Ascending aorta (tissue), 2 donors: ENCODE results near the gene TCF19. TPM values are rescaled to one million over a fixed set of nuclear protein-coding genes. Genes with fewer than 3 reads are reported as not detected.
A peak's percentile ranks its signal among the peaks of the same experiment; 100 is the strongest.

ENCODE experiments used
- DNase-seq, 2 donors: peaks; one replicate each; pipeline ENCODE4 v3.0.0-alpha.2; 2019; ENCODE audit warnings: low spot score in 2 of 2
- H3K27ac ChIP-seq, 2 donors: fragments of 200-600 bp; sonication (generic); one replicate each; pipeline ENCODE4 v1.5.1; 2016 to 2017; ENCODE audit warnings: mild to moderate bottlenecking in 1 of 2
- H3K27me3 ChIP-seq: fragments of 200-600 bp; sonication (generic); one replicate; pipeline ENCODE4 v1.5.1; 2017
- H3K36me3 ChIP-seq, 2 donors: fragments of 200-600 bp; sonication (generic); one replicate each; pipeline ENCODE4 v1.5.1; 2016
- H3K4me1 ChIP-seq, 2 donors: fragments of 200-600 bp; sonication (generic); one replicate each; pipeline ENCODE4 v1.5.1; 2016 to 2017; ENCODE audit warnings: mild to moderate bottlenecking in 1 of 2
- H3K4me3 ChIP-seq, 2 donors: fragments of 200-600 bp; sonication (generic); one replicate each; pipeline ENCODE4 v1.5.1; 2016 to 2017; ENCODE audit warnings: mild to moderate bottlenecking in 1 of 2
- H3K9me3 ChIP-seq, 2 donors: fragments of 200-600 bp; sonication (generic); one replicate each; pipeline ENCODE4 v1.5.1; 2016
- intact Hi-C: fragments of 100-400 bp; cut with DNase I; formaldehyde crosslinking; loops from one replicate; pipeline ENCODE4 v1.15.1; 2023
- total RNA-seq: library from RNA; depleted of rRNA; stranded (reverse); fragments of >200 nt; gene quantifications from one replicate; pipeline ENCODE4 v1.1.0, GENCODE V29; 2016
- TF ChIP-seq, protein P1 (sequence below), 3 experiments: fragments of 200-600 bp in 2 of 3; fragments of 450-650 bp in 1 of 3; sonication (generic) in 2 of 3; IDR thresholded peaks; one replicate each; pipeline ENCODE4 v1.5.1; 2016 to 2019; ENCODE audit warnings: antibody characterized with exemption in 3 of 3, mild to moderate bottlenecking in 1 of 3, moderate library complexity in 1 of 3

TCF19 gene
- total RNA-seq, 1 donor from 2014 or later: 10.3 TPM

GRCh38 chr6:31132806-31133205, 25.6 kb upstream of the TCF19 start:
- no peak overlapping the region for H3K27ac ChIP-seq
- TF ChIP-seq, protein P1, sequence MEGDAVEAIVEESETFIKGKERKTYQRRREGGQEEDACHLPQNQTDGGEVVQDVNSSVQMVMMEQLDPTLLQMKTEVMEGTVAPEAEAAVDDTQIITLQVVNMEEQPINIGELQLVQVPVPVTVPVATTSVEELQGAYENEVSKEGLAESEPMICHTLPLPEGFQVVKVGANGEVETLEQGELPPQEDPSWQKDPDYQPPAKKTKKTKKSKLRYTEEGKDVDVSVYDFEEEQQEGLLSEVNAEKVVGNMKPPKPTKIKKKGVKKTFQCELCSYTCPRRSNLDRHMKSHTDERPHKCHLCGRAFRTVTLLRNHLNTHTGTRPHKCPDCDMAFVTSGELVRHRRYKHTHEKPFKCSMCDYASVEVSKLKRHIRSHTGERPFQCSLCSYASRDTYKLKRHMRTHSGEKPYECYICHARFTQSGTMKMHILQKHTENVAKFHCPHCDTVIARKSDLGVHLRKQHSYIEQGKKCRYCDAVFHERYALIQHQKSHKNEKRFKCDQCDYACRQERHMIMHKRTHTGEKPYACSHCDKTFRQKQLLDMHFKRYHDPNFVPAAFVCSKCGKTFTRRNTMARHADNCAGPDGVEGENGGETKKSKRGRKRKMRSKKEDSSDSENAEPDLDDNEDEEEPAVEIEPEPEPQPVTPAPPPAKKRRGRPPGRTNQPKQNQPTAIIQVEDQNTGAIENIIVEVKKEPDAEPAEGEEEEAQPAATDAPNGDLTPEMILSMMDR (IDR thresholded peaks at IDR 0.05): no peak
- intact Hi-C loops: no loop called here
- H3K36me3 ChIP-seq: no peaks in the 10 kb centered on the region
- no peaks in the 10 kb centered on the region for H3K27me3 ChIP-seq
- no peaks in the 10 kb centered on the region for H3K4me1 ChIP-seq
- H3K4me3 ChIP-seq: no peak overlapping the region
- H3K9me3 ChIP-seq: no peaks in the 10 kb centered on the region
- no peak for DNase-seq

DNA sequence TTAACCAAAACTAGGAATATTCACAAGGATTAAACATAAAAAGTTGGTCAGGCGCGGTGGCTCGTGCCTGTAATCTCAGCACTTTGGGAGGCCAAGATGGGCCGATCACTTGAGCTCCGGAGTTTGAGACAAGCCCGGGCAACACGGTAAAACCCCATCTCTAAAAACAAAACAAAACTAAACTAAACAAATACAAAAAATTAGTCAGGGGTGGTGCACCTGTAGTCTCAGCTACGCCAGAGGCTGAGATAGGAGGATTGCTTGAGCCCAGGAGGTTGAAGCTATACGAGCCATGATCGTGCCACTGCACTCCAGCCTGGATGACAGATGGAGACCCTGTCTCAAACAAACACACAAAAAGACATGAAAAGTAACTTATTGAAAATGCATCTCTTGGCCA, 22.7 kb upstream of the TCF19 start:
- no peaks in the 10 kb centered on the region for H3K4me1 ChIP-seq
- H3K27ac ChIP-seq: no peak overlapping the region
- no peak overlapping the region for H3K4me3 ChIP-seq
- no peaks in the 10 kb centered on the region for H3K27me3 ChIP-seq
- DNase-seq: no peak
- intact Hi-C loops: loop anchor here (5.0 kb wide), 1 partner anchor 137 kb away; the partner anchor contains the start of gene HLA-C
- TF ChIP-seq, protein P1 (IDR thresholded peaks at IDR 0.05): no peak
- no peaks in the 10 kb centered on the region for H3K9me3 ChIP-seq
- H3K36me3 ChIP-seq: no peaks in the 10 kb centered on the region

- intact Hi-C loops: loop anchor here (5.0 kb wide), 1 partner anchor 133 kb away; the partner anchor contains the start of gene HLA-C
- peaks cover 0 to 4% of the 10 kb centered on the region in 2 donors for H3K4me1 ChIP-seq
- no peaks in the 10 kb centered on the region for H3K9me3 ChIP-seq
- no peak within 1 kb of the TSS for H3K4me3 ChIP-seq
- no peak within 1 kb of the TSS for H3K27ac ChIP-seq
- TF ChIP-seq, protein P1 (IDR thresholded peaks at IDR 0.05): no peak
- H3K36me3 ChIP-seq: no peaks in the 10 kb centered on the region
- H3K27me3 ChIP-seq: no peaks in the 10 kb centered on the region
- no peak for DNase-seq
Measured at GRCh38 chr6:31138982-31139381, 19.4 kb upstream of the TCF19 start, which contains the start of gene PSORS1C2. Gene PSORS1C2 (minus strand): TSS chr6:31139066. CDS start chr6:31139026, 40 bp downstream.

DNA sequence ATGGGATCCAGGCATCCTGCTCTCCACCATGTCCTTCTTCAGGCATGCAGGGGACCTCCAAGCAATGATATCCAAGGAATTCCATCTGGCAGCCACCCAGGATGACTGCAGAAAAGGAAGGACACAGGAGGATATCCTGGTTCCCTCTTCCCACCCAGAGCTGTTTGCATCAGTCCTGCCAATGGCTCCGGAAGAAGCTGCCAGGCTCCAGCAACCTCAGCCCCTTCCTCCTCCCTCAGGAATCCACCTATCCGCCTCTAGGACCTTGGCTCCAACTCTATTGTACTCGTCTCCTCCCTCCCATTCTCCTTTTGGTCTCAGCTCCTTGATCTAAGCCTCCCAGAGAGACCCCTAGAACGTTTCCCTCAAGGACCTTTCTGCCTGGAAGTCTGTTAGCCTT, 18.8 kb upstream of the TCF19 start:
- Histone ChIP-seq H3K4me1 (peaks cover 0 to 4% of the 10 kb centered on the region in 2 donors), H3K27ac (no peak overlapping the region), H3K4me3 (no peak overlapping the region), H3K36me3 (peaks cover 0 to 2% of the 10 kb centered on the region in 2 donors), H3K9me3 (no peaks in the 10 kb centered on the region), H3K27me3 (no peaks in the 10 kb centered on the region)
- TF ChIP-seq, protein P1 (IDR thresholded peaks at IDR 0.05): no peak
- intact Hi-C loops: loop anchor here (5.0 kb wide), 1 partner anchor 133 kb away; the partner anchor contains the start of gene HLA-C
- no peak for DNase-seq

- Histone ChIP-seq H3K4me3 (no peak overlapping the region), H3K9me3 (no peaks in the 10 kb centered on the region), H3K4me1 (peaks cover 0 to 4% of the 10 kb centered on the region in 2 donors), H3K36me3 (peaks cover 0 to 6% of the 10 kb centered on the region in 2 donors), H3K27me3 (no peaks in the 10 kb centered on the region), H3K27ac (no peak overlapping the region)
- intact Hi-C loops: no loop called here
- no peak for DNase-seq
- TF ChIP-seq, protein P1 (IDR thresholded peaks at IDR 0.05): no peak
Measured at GRCh38 chr6:31140643-31141042, 17.7 kb upstream of the TCF19 start.

- no peaks in the 10 kb centered on the region for H3K9me3 ChIP-seq
- intact Hi-C loops: no loop called here
- peak overlapping the region; percentile 19 to 68 for H3K27ac ChIP-seq
- H3K36me3 ChIP-seq: peaks cover 0 to 6% of the 10 kb centered on the region in 2 donors
- peaks cover 0 to 4% of the 10 kb centered on the region in 2 donors for H3K4me1 ChIP-seq
- H3K27me3 ChIP-seq: no peaks in the 10 kb centered on the region
- no peak for DNase-seq
- no peak overlapping the region for H3K4me3 ChIP-seq
- TF ChIP-seq, protein P1 (IDR thresholded peaks at IDR 0.05): no peak
Measured at GRCh38 chr6:31142361-31142761, 16.0 kb upstream of the TCF19 start.
